Stomach (tissue), 4 donors: Measurements from ENCODE around the gene CCND1.

Source experiments
- CTCF ChIP-seq, 7 experiments: fragments of 450-650 bp in 4 of 7; fragments of 200-600 bp in 3 of 7; sonication (generic) in 3 of 7; IDR thresholded peaks; one replicate each; pipeline ENCODE4 v1.5.1; 2016 to 2019; ENCODE audit warnings: antibody characterized with exemption in 7 of 7, control low read depth in 2 of 7, mild to moderate bottlenecking in 1 of 7
- POLR2A ChIP-seq, 4 donors: fragments of 450-650 bp; IDR thresholded peaks; one replicate each; pipeline ENCODE4 v1.6.1; 2016; ENCODE audit warnings: antibody characterized with exemption in 4 of 4, control low read depth in 2 of 4, mild to moderate bottlenecking in 1 of 4, moderate library complexity in 1 of 4

DNA sequence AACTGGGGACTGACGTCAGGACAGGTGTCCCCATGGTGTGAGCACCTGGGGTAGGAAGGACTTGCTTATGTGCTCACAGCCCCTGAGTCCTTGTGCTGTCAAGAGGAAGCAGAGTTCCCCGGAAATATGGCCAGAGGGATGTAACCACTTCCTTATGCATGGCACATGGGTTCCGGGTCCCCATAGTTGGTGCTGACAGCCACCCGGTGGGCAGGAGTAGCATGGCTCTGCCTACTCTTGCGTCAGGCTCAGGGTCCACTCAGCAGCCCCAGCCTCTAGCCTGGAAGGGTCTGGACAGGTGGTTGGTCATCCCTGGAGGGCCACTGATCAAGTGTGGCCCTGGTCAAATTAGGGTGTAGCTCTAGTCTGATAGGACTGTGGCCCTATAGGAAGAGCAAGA is 42.8 kb upstream of the CCND1 start:
- TF ChIP-seq POLR2A (IDR thresholded peaks at IDR 0.05) (no peak), CTCF (IDR thresholded peaks at IDR 0.05) (no peak)
